NCI-H748 treated with DMSO at 0.1 percent for 48 hours (cell line): ENCODE results near the gene KDM4C.

Experiments used
- DNase-seq: peaks from one replicate; lab custom pipeline; 2025; lab: John Stamatoyannopoulos, UW

KDM4C gene

GRCh38 chr9:6904371-6904770 is 146.6 kb downstream of the KDM4C start:
- no peak for DNase-seq

DNA sequence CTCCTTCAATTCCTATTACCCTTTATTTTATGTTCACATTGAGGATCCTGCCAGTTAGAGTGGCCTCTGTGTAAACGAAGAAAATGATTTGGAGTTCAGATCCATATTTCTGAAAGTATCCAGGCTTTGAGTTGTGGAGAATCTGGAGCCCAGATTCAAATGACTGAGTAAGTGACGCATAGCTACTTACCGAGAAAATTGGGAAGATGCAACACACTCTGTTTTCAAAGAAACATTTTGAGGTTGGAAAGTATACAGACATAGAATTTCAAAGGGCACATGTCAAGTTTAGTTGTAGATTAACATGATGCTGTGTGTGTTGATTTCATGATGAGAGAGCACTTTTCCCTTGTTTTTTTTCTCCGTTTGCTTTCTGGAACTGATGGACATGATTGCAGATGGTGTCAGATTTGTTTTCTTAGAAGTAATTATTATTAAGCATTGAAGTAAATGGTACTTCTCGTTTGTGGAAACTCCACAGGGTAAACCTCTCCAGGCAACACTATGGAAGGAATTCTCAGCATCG is 148.1 kb downstream of the KDM4C start:
- no peak for DNase-seq

DNA sequence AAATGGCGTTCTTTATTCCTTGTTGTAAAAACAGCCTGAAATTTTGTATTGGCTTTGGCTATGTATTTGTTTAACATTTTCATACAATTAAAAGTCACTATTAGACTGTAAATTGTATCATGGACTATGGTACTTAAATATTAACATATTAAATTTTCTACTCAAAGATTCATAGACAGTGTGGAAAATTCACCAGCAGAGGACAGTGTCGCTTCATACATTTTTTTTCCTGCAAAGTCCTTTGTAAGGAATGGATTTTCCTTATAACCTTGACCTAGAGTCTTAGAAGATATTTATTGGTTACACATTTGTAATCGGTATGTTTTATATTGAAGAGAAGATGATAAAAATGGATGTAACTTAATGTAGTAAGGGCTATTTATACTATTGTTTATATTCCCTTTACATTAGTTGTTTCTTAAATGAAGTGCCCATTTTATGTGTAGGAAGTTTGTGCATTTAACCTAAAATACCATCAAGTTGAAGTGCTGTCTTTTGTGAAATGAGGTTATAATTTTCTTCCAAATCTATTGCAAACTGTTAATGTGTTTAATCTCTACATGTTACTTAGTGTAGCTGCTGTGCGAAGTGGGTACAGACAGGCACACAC is 150.1 kb downstream of the KDM4C start:
- DNase-seq, result no peak

- no peak for DNase-seq
Measured at GRCh38 chr9:6909181-6909580, 151.4 kb downstream of the KDM4C start.

DNA sequence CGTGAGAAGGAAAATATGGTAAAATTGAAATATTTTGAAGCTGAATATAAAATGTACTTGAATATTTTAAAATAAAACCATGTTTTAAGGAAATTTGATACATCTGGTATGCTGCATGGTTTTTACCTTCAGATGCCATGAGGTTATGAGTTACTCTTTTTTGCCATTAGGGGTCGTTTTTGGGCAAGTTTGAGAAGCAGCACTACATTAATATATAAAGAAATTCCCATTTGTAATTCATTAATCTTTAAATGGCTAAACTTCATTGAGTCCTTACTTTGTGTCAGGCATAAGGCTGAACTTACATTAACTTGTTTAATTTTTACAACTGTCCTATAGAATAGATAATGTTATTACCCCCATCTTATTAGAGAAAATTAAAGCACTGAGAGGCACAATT is 152.3 kb downstream of the KDM4C start:
- no peak for DNase-seq

DNA sequence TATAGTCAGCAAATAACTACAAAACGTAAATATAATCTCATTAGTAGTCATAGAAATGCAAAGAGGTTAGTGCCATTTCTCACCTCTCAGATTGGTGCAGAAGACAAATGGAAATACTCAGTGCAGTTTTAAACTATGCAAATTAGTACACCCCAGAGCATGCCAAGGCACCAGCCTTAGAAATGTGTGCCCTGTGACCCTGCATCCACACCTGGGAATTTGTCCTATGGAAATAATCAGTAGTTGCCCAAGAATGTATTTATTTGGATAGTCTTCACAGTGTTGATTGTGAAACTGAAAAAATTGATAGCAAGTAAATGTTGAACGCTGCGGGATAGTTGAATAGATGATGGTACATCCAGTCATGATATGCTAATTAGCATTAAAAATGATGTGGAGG is 152.7 kb downstream of the KDM4C start:
- DNase-seq, result no peak

GRCh38 chr9:6911901-6912638 is 154.3 kb downstream of the KDM4C start:
- no peak for DNase-seq

GRCh38 chr9:6915635-6916034 is 157.9 kb downstream of the KDM4C start:
- no peak for DNase-seq

GRCh38 chr9:6917162-6917561 is 159.4 kb downstream of the KDM4C start:
- no peak for DNase-seq

GRCh38 chr9:6920041-6920440 is 162.3 kb downstream of the KDM4C start:
- DNase-seq, result no peak

DNA sequence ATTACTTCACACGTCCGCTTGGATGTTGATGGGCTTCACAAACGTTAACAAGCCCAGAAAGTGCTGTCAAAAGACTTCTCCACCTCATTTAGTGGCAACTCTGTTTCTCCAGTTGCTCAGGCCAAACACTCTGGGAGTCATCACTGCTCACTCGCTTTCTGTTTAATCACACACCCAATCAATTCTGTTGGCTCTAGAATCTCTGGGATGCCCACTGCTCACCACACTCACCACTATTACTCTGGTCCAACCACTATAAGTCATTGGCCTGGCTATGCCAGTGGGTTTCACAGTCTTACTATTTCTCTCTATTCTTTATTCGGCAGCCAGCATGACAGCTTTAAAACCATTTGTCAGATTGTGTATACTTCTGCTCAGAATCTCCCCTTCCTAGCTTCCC is 163.5 kb downstream of the KDM4C start:
- DNase-seq, result no peak

DNA sequence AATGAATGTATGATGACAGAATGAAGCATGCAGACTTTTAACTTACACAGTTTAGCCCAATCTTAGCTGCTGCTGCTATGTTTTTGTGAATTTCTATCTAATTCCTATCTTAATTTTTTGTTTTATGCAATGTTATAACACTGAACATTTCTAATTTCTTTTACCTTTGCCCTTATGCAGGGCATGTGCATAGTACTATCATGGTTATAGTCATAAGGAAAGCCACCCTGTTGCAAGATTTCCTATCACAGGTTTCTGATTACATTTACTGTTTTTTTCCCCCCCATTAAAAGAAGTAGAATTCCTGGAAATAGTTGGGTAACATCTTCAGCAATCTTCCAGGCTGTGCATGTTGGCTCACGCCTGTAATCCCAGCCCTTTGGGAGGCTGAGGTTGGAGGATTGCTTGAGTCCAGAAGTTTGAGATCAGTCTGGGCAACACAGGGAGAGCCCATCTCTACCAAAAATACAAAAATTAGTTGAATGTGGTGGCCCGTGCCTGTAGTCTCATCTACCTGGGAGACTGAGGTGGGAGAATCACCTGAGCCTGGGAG is 164.4 kb downstream of the KDM4C start:
- DNase-seq, result no peak

DNA sequence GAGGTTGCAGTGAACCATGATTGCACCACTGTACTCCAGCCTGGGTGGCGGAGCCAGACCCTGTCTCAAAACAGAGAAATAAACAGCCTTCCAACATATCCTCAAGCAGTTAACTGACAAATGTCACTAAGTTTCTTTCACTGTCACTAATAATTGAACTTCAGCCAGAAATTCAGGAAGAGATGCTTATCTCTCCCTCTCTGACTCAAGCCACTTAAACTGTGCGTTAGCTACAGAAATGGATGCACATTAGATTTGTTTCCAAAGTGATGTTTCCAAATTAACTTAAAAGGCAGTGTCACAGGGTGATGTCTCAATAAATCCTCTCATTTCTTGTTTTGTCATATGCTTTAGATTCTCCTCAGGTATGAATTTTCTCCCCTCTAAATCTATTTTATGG is 164.9 kb downstream of the KDM4C start:
- no peak for DNase-seq

DNA sequence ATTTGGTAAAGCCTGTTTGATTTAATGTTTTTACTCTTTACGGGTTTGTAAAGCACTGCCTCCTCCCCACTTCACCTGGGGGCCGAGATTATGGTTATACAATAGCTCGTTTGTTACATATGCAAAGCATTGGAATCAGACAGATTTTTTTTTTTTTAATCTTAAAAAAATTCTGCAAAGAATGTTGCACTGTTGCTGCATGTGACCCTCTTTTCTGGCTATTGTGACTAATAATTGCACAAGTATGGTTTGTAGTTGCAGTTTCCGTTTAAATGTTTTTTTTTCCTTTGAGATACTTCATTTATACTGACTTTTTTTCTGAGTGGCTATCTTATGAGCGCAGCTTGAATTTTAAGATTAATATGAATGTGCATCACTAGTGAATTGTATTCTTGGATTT is 165.3 kb downstream of the KDM4C start:
- DNase-seq, result no peak

- DNase-seq, result no peak
Measured at GRCh38 chr9:6924149-6924548, 166.4 kb downstream of the KDM4C start.

GRCh38 chr9:6924988-6925563 is 167.3 kb downstream of the KDM4C start:
- DNase-seq, result no peak

- no peak for DNase-seq
Measured at GRCh38 chr9:6925836-6926235, 168.1 kb downstream of the KDM4C start.

- DNase-seq, result no peak
Measured at GRCh38 chr9:6926436-6926835, 168.7 kb downstream of the KDM4C start.

DNA sequence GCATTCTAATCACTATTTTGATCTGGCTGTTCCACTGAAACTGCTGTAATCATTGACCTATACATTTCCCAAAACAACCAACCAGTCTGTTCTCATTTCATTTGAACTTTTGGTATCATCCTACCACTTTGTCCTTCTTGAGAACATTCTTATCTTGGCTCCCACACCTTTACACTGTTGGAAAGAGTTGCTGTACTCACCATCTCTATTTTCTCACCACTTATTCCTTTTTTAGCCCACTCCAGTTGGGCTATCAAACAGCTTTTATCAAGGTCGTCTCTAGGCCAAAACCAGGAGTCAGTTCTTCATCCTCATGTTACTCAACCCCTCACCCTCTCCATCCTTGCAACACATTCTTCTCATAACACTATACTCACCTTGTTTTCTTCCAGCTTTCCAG is 170.1 kb downstream of the KDM4C start:
- no peak for DNase-seq

DNA sequence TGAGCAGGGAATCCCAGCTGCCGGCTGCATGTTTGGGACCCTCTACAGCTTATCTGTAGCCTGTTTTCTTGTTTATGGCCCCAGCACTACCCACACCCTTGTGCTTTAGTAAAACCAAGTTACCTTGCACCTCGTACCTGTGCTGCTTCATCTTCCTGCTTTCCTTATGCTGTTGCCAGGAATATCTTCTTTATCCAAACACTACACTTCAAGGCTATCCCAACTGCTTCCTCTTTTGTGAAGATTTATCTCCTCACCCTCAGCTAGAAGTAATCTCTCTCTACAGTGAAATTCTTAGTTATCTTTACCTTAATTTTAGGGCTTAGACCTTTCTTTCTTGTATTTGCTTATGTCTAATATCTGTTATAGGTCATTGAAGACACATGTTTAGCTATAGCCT is 171.1 kb downstream of the KDM4C start:
- DNase-seq, result no peak

- no peak for DNase-seq
Measured at GRCh38 chr9:6929441-6930215, 171.9 kb downstream of the KDM4C start.

DNA sequence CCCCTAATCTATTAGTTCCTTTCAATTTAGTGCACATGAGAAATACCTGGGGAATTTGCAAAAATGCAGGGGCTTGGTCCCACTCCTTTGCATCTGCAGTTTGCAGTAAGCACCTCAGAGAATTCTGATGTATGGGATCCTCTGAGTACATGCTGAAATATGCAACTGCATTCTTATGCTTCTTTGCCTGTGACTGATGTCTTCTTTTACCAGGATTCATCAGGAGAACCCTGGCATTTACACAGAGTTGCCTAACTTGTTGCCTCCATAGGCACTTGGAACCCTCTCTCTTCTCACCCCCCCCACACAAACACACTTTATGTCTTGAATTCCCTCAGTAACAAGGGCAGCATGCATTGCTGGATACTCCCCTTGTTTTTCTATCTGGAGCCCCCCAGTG is 173.1 kb downstream of the KDM4C start:
- DNase-seq, result no peak
